Measurements from ENCODE around the gene IGSF10.

DNA sequence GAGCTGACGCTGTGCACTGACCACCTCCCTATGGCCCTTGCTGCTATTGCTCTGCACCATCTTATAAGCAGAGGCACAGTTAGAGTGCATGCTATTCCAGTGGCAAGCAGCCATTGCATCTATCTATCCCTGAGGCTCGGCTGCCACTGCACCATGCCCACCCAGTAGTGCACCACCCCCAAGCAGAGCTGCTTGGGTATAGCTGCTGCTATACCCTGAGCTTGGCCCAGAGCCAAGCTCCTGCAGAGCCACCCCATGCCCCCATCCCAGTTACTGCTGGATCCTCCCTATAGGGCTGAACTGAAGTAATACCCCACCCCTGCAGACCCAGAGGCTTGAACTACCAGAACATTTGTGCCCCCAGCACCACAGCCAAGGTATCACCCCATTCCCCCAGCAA, 19.6 kb upstream of the IGSF10 start:
- TF ChIP-seq, protein P1, sequence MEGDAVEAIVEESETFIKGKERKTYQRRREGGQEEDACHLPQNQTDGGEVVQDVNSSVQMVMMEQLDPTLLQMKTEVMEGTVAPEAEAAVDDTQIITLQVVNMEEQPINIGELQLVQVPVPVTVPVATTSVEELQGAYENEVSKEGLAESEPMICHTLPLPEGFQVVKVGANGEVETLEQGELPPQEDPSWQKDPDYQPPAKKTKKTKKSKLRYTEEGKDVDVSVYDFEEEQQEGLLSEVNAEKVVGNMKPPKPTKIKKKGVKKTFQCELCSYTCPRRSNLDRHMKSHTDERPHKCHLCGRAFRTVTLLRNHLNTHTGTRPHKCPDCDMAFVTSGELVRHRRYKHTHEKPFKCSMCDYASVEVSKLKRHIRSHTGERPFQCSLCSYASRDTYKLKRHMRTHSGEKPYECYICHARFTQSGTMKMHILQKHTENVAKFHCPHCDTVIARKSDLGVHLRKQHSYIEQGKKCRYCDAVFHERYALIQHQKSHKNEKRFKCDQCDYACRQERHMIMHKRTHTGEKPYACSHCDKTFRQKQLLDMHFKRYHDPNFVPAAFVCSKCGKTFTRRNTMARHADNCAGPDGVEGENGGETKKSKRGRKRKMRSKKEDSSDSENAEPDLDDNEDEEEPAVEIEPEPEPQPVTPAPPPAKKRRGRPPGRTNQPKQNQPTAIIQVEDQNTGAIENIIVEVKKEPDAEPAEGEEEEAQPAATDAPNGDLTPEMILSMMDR (IDR thresholded peaks at IDR 0.05) = no peak
- no peak for TF ChIP-seq ZFX (IDR thresholded peaks at IDR 0.05; ENCODE audit: borderline replicate concordance)
